Panc1 (cell line): ENCODE measurements around the gene KLHL11. TPM values are rescaled to one million over a fixed set of nuclear protein-coding genes. Genes with fewer than 3 reads are reported as not detected.

Source experiments
- ATAC-seq: fragments of 200-7000 bp; cut with Tn5 transposase; 2 replicates; pipeline ENCODE4 v1.9.1; 2020; ENCODE audit warnings: mild to moderate bottlenecking, moderate library complexity
- BruUV-seq: library from RNA; stranded (reverse); fragments of 400-500 nt; replicated peaks from 2 replicates; lab custom pipeline; 2021; lab: Mats Ljungman, UMichigan
- CTCF ChIA-PET: fragments of 300-600 bp; sonication (Branson Sonifier 250); formaldehyde crosslinking; loops from one replicate; lab custom pipeline; 2022; ENCODE audit warnings: antibody characterized with exemption; lab: Charles Lee
- POLR2A ChIA-PET: fragments of 300-600 bp; sonication (Branson Sonifier 250); formaldehyde crosslinking; loops from one replicate; lab custom pipeline; 2022; ENCODE audit warnings: antibody characterized with exemption; lab: Charles Lee
- DNase-seq: peaks from one replicate; pipeline ENCODE4 v3.0.0-alpha.2; 2010; ENCODE audit warnings: low read depth, low spot score
- H3K27ac ChIP-seq: 2 replicates; pipeline ENCODE4 v1.5.1; 2011; ENCODE audit warnings: mild to moderate bottlenecking, low read length, inconsistent platforms
- H3K27me3 ChIP-seq: fragments of 200-500 bp; sonication (Bioruptor generic); 2 replicates; pipeline ENCODE4 v1.6.0; 2014; ENCODE audit warnings: low read length, inconsistent platforms; ENCODE audit not compliant: control insufficient read depth, insufficient read depth
- H3K36me3 ChIP-seq: fragments of 200-500 bp; sonication (Bioruptor generic); 2 replicates; pipeline ENCODE4 v1.5.1; 2014; ENCODE audit warnings: inconsistent platforms, mild to moderate bottlenecking, low read length, moderate library complexity; ENCODE audit not compliant: control insufficient read depth, insufficient read depth
- H3K4me1 ChIP-seq: 2 replicates; pipeline ENCODE4 v1.5.1; 2011; ENCODE audit warnings: inconsistent platforms, mild to moderate bottlenecking, low read length, moderate library complexity; ENCODE audit not compliant: control insufficient read depth, insufficient read depth
- H3K4me3 ChIP-seq, 2 experiments: 2 replicates each; pipeline ENCODE4 v1.5.1; 2011 to 2012; ENCODE audit warnings: low read depth in 2 of 2, low read length in 2 of 2, mild to moderate bottlenecking in 2 of 2, inconsistent platforms in 1 of 2, moderate library complexity in 1 of 2
- H3K9me3 ChIP-seq: fragments of 200-500 bp; sonication (Bioruptor generic); 2 replicates; pipeline ENCODE4 v1.5.1; 2014; ENCODE audit warnings: low read depth, mild to moderate bottlenecking, inconsistent platforms, low read length, moderate library complexity; ENCODE audit not compliant: control insufficient read depth, insufficient read depth
- CTCF ChIP-seq: fragments of 450-650 bp; IDR thresholded peaks from 2 replicates; pipeline ENCODE4 v1.5.1; 2017; ENCODE audit warnings: mild to moderate bottlenecking
- POLR2AphosphoS5 ChIP-seq: IDR thresholded peaks from 2 replicates; pipeline ENCODE4 v1.6.1; 2012; ENCODE audit warnings: mild to moderate bottlenecking, low read depth, low read length, moderate library complexity
- REST ChIP-seq, 2 experiments: IDR thresholded peaks; 2 replicates each; pipeline ENCODE4 v1.6.1; 2011 to 2012; ENCODE audit warnings: low read depth in 2 of 2, control low read depth in 1 of 2, low read length in 1 of 2, mild to moderate bottlenecking in 1 of 2, moderate library complexity in 1 of 2; ENCODE audit not compliant: insufficient read depth in 1 of 2
- SIN3A ChIP-seq: IDR thresholded peaks from 2 replicates; pipeline ENCODE4 v1.6.1; 2012; ENCODE audit warnings: low read depth, mild to moderate bottlenecking, low read length, moderate library complexity, borderline replicate concordance; ENCODE audit not compliant: insufficient read depth
- TCF7L2 ChIP-seq: IDR thresholded peaks from 2 replicates; pipeline ENCODE4 v1.6.1; 2011; ENCODE audit warnings: mild to moderate bottlenecking, low read depth, low read length, inconsistent platforms
- in situ Hi-C: cut with HindIII; loops from 2 replicates; pipeline ENCODE4 v1.10.0; 2016; ENCODE audit warnings: low sequenced_read_pairs, low pct_unique_long_range_greater_than_20kb
- intact Hi-C: fragments of 100-400 bp; cut with micrococcal nuclease; formaldehyde crosslinking; loops from one replicate; pipeline ENCODE4 v1.10.0; 2022; ENCODE audit not compliant: unreplicated experiment
- total RNA-seq: library from RNA; stranded (reverse); gene quantifications from one replicate; pipeline ENCODE4 v1.2.1, GENCODE V29; 2021; ENCODE audit not compliant: unreplicated experiment

Gene KLHL11
- total RNA-seq, 1 experiment from 2014 or later, result 12.5 TPM

GRCh38 chr17:41882756-41883155 is 17.5 kb upstream of the KLHL11 start:
- Histone ChIP-seq H3K4me1 (no peaks in the 10 kb centered on the region), H3K27ac (no peak overlapping the region), H3K27me3 (no peaks in the 10 kb centered on the region), H3K9me3 (no peaks in the 10 kb centered on the region), H3K4me3 (no peak overlapping the region), H3K36me3 (peaks cover 15% of the 10 kb centered on the region)
- DNase-seq (no peak), ATAC-seq (no peak)
- no TSS peak for BruUV-seq
- ChIA-PET POLR2A (no interaction called here), CTCF (no interaction called here)
- TF ChIP-seq CTCF (no peak), REST (IDR thresholded peaks at IDR 0.05; ENCODE audit: insufficient read depth in 1 of 2, low read depth in 2 of 2, low read length in 1 of 2) (no peak), TCF7L2 (no peak), POLR2AphosphoS5 (no peak), SIN3A (no peak)
- in situ Hi-C loops, result no loop called here
- intact Hi-C loops, result no loop called here

GRCh38 chr17:41880130-41880529 is 14.9 kb upstream of the KLHL11 start:
- ATAC-seq, result no peak
- CTCF ChIA-PET, result no interaction called here
- BruUV-seq, result no TSS peak

More at GRCh38 chr17:41880130-41880529, 14.9 kb upstream of the KLHL11 start:
- no peak for DNase-seq
- Histone ChIP-seq H3K27me3 (no peaks in the 10 kb centered on the region), H3K4me3 (no peak overlapping the region), H3K27ac (no peak overlapping the region), H3K9me3 (no peaks in the 10 kb centered on the region), H3K36me3 (peaks cover 13% of the 10 kb centered on the region), H3K4me1 (no peaks in the 10 kb centered on the region)
- intact Hi-C loops, result no loop called here
- in situ Hi-C loops, result no loop called here
- no peak for TF ChIP-seq SIN3A
- TF ChIP-seq TCF7L2, result no peak
- no peak for TF ChIP-seq CTCF
- TF ChIP-seq REST (IDR thresholded peaks at IDR 0.05; ENCODE audit: insufficient read depth in 1 of 2, low read depth in 2 of 2, low read length in 1 of 2), result no peak
- TF ChIP-seq POLR2AphosphoS5, result no peak
- POLR2A ChIA-PET, result no interaction called here
